Endodermal cell (in vitro differentiated cells): ENCODE results near the gene FAM78A. TPM values are rescaled to one million over a fixed set of nuclear protein-coding genes. Genes with fewer than 3 reads are reported as not detected.
"Not testable (repeated sequence)": the region's sequence is repeated elsewhere in the genome, so short reads cannot be mapped to it uniquely, and the experiment has no call there.

Source experiments
- DNase-seq: peaks from one replicate; pipeline ENCODE4 v3.0.0-alpha.2; 2017
- H3K27ac ChIP-seq: 2 replicates; pipeline ENCODE4 v1.5.1; 2013; ENCODE audit warnings: mild to moderate bottlenecking, low read depth, low read length, moderate library complexity
- H3K27me3 ChIP-seq: 2 replicates; pipeline ENCODE4 v1.6.1; 2013; ENCODE audit warnings: mild to moderate bottlenecking, low read length, moderate library complexity; ENCODE audit not compliant: insufficient read depth, control insufficient read depth, poor library complexity, severe bottlenecking
- H3K36me3 ChIP-seq: 2 replicates; pipeline ENCODE4 v1.7.0; 2013; ENCODE audit warnings: mild to moderate bottlenecking, low read length, moderate library complexity; ENCODE audit not compliant: control insufficient read depth, insufficient read depth
- H3K4me1 ChIP-seq: one replicate; pipeline ENCODE4 v1.7.0; 2013; ENCODE audit warnings: low read length; ENCODE audit not compliant: control insufficient read depth, insufficient read depth
- H3K4me3 ChIP-seq: 2 replicates; pipeline ENCODE4 v1.5.1; 2013; ENCODE audit warnings: mild to moderate bottlenecking, low read length, moderate library complexity
- H3K9ac ChIP-seq: 2 replicates; pipeline ENCODE4 v1.6.1; 2013; ENCODE audit warnings: mild to moderate bottlenecking, low read length, moderate library complexity; ENCODE audit not compliant: poor library complexity, severe bottlenecking; ENCODE audit errors: extremely low read depth
- H3K9me3 ChIP-seq: 2 replicates; pipeline ENCODE4 v1.6.1; 2013; ENCODE audit warnings: mild to moderate bottlenecking, low read length, moderate library complexity; ENCODE audit not compliant: control insufficient read depth
- H3K27ac Mint-ChIP-seq: 2 replicates; pipeline ENCODE4 v1.8.0; 2020; ENCODE audit warnings: mixed read lengths
- H3K27me3 Mint-ChIP-seq: 2 replicates; pipeline ENCODE4 v1.8.0; 2021; ENCODE audit warnings: mild to moderate bottlenecking, mixed read lengths; ENCODE audit not compliant: insufficient read depth
- H3K36me3 Mint-ChIP-seq: 2 replicates; pipeline ENCODE4 v1.8.0; 2020; ENCODE audit warnings: low read depth, mixed read lengths
- H3K4me1 Mint-ChIP-seq: 2 replicates; pipeline ENCODE4 v1.8.0; 2020; ENCODE audit warnings: mixed read lengths
- H3K4me3 Mint-ChIP-seq: 2 replicates; pipeline ENCODE4 v1.8.0; 2020; ENCODE audit warnings: mild to moderate bottlenecking, moderate library complexity, mixed read lengths
- H3K9me3 Mint-ChIP-seq: 2 replicates; pipeline ENCODE4 v1.8.0; 2020; ENCODE audit warnings: mild to moderate bottlenecking, mixed read lengths
- WGBS, 2 experiments: methylation state at CpG; one replicate each; pipeline versions ENCODE4 v1.1.5 to v1.1.7; 2013; ENCODE audit warnings: missing lambda C conversion rate in 2 of 2, mixed read lengths in 1 of 2; ENCODE audit not compliant: insufficient coverage in 1 of 2, insufficient read length in 1 of 2; 5-methylcytosine and 5-hydroxymethylcytosine counted together
- total RNA-seq, 2 donors: library from RNA; stranded (reverse); fragmentation: NEBNext Ultra II Directional in 1 of 2; extraction: Animal tissue kit (Norgen Biotek cat#: 25700) in 1 of 2; gene quantifications; 2 replicates in 1 of 2; 3 replicates in 1 of 2; pipeline ENCODE4 v1.2.1, GENCODE V29; 2021
- TF ChIP-seq, protein P1 (sequence below): fragments of 200-600 bp; sonication (generic); conservative IDR thresholded peaks from 2 replicates; pipeline ENCODE4 v1.5.0; 2021; ENCODE audit warnings: antibody characterized with exemption, mild to moderate bottlenecking

The FAM78A gene
- total RNA-seq, 2 donors from 2014 or later = 5.5 to 5.6 TPM

- H3K9me3 Mint-ChIP-seq = no peaks in the 10 kb centered on the region
- H3K4me1 Mint-ChIP-seq = peaks cover 17% of the 10 kb centered on the region
- H3K4me1 ChIP-seq = no peaks in the 10 kb centered on the region
- no peaks in the 10 kb centered on the region for H3K9me3 ChIP-seq
- H3K36me3 ChIP-seq = no peaks in the 10 kb centered on the region
- H3K4me3 ChIP-seq = no peak overlapping the region
- H3K9ac ChIP-seq = no peak overlapping the region
- H3K27me3 Mint-ChIP-seq = peaks cover 16% of the 10 kb centered on the region
- H3K27me3 ChIP-seq = peaks cover 12% of the 10 kb centered on the region
- no peak overlapping the region for H3K27ac ChIP-seq
- no peak overlapping the region for H3K27ac Mint-ChIP-seq
- TF ChIP-seq, protein P1, sequence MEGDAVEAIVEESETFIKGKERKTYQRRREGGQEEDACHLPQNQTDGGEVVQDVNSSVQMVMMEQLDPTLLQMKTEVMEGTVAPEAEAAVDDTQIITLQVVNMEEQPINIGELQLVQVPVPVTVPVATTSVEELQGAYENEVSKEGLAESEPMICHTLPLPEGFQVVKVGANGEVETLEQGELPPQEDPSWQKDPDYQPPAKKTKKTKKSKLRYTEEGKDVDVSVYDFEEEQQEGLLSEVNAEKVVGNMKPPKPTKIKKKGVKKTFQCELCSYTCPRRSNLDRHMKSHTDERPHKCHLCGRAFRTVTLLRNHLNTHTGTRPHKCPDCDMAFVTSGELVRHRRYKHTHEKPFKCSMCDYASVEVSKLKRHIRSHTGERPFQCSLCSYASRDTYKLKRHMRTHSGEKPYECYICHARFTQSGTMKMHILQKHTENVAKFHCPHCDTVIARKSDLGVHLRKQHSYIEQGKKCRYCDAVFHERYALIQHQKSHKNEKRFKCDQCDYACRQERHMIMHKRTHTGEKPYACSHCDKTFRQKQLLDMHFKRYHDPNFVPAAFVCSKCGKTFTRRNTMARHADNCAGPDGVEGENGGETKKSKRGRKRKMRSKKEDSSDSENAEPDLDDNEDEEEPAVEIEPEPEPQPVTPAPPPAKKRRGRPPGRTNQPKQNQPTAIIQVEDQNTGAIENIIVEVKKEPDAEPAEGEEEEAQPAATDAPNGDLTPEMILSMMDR = no peak
- no peak overlapping the region for H3K4me3 Mint-ChIP-seq
- no peak for DNase-seq
- 90 to 100% methylated on average over 4 to 6 of the region's 6 CpGs for WGBS, 2 experiments
- H3K36me3 Mint-ChIP-seq = no peaks in the 10 kb centered on the region
Observed at GRCh38 chr9:131271506-131271931, 4.8 kb downstream of the FAM78A start.

DNA sequence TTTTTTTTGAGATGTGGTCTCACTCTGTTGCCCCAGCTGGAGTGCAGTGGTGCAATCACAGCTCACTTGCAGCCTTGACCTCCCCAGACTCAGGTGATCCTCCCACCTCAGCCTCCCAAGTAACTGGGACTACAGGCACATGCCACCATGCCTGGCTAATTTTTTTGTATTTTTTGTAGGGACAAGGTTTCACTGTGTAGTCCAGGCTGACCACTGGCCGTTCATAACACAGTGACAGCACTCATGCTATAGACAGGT is 5.4 kb downstream of the FAM78A start:
- WGBS, 2 experiments = 94 to 100% methylated on average over 1 of the region's 1 CpG
- peaks cover 11% of the 10 kb centered on the region for H3K27me3 Mint-ChIP-seq
- peaks cover 17% of the 10 kb centered on the region for H3K4me1 Mint-ChIP-seq
- not testable (repeated sequence) for H3K27ac Mint-ChIP-seq, H3K27ac ChIP-seq, H3K36me3 ChIP-seq, H3K36me3 Mint-ChIP-seq, H3K4me3 Mint-ChIP-seq, H3K4me1 ChIP-seq, H3K9me3 ChIP-seq, H3K4me3 ChIP-seq, H3K9ac ChIP-seq, DNase-seq, H3K27me3 ChIP-seq, H3K9me3 Mint-ChIP-seq

GRCh38 chr9:131270171-131271015 is 5.9 kb downstream of the FAM78A start:
- TF ChIP-seq, protein P1 = no peak
- no peak overlapping the region for H3K27ac Mint-ChIP-seq
- Histone ChIP-seq H3K27me3 (peaks cover under 1% of the 10 kb centered on the region), H3K9me3 (no peaks in the 10 kb centered on the region), H3K27ac (no peak overlapping the region), H3K9ac (no peak overlapping the region), H3K36me3 (no peaks in the 10 kb centered on the region), H3K4me3 (no peak overlapping the region), H3K4me1 (no peaks in the 10 kb centered on the region)
- no peaks in the 10 kb centered on the region for H3K9me3 Mint-ChIP-seq
- H3K4me1 Mint-ChIP-seq = peaks cover 13% of the 10 kb centered on the region
- H3K27me3 Mint-ChIP-seq = peaks cover 6% of the 10 kb centered on the region
- WGBS, 2 experiments = 86 to 89% methylated on average over 11 to 20 of the region's 20 CpGs
- peak; percentile 41 for DNase-seq
- no peak overlapping the region for H3K4me3 Mint-ChIP-seq
- no peaks in the 10 kb centered on the region for H3K36me3 Mint-ChIP-seq
